Inferior parietal cortex (tissue), 1 donor: Measurements from ENCODE around the gene PODNL1.
"Not testable (repeated sequence)": the region's sequence is repeated elsewhere in the genome, so short reads cannot be mapped to it uniquely, and the experiment has no call there.

ENCODE experiments used
- DNase-seq: peaks from one replicate; pipeline ENCODE4 v3.0.0-alpha.2; 2016; ENCODE audit errors: extremely low spot score

PODNL1 gene

DNA sequence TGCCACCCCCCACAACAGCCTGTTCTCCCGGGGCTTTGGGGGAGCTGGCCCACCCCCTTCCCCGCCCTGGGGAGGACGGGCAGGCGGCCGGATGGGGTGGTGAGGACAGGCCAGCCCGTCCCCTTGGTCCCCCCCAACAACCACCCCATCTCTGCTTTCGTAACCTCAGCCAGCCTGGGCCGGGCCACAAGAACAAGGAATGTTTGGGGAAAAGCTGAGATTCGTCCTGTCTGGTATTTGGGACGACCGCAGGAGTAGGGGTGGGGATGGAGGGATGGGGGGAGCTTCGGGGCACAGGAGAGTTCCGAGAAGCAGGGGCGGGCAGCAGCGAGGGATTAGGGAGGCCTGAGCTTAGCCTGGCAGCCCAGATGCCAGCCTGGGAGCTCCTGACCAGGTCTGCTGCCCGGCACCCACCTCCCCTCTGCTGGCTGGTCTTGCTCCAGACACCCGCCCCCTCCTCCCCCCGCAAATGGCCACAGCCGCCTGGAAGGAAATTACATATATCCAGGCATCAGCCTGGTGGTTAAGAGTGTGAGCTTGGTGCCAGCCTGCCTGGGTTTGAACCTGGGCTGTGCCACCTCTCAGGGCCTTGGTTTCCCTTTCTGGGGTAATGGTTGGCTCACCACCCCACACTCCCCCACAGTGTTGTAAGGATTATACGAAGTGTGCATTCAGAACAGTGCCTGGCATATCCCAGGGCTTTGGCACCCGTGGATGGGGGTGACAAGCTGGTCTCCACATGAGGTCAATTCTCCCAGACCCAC, at the start of gene PODNL1:
Gene PODNL1 (minus strand): TSS at position 117 of the 764 bp plus-strand sequence. CDS start 236 bp downstream, outside the sequence.
- no peak for DNase-seq

- DNase-seq, result no peak
Measured at GRCh38 chr19:13987101-13987890, 49.1 kb upstream of the PODNL1 start.

GRCh38 chr19:13986348-13986904, 48.2 kb upstream of the PODNL1 start:
- peak; percentile 27 for DNase-seq

DNA sequence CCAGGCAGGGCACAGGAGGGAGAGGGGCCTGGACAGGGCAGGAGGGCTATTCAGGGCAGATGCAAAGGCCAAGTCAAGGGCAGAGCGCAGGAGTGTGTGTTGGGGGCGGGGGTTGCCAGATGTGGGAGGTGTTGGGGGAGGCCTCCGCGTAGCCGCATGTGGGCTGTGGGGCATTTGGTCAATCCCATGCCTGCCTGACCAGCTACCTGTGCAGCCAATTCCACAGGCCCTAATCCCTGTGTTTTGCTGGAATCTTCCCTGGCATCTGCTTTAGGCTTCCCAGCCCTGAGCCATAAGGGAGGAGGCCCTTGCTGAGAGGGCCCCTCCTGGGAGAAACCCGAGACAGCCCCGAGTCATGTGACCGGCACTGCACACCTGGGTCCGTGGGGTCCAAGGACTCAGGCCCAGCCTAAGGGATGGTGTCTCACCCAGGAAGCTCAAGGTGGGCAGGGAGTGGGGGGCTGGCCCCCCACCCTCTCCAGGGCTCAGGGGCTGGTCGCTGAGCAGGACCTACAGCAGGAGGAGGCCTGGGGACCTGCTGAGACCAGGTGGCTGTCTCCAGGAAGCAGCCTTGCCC, 47.6 kb upstream of the PODNL1 start:
- no peak for DNase-seq

- no peak for DNase-seq
Measured at GRCh38 chr19:13984875-13985741, 46.9 kb upstream of the PODNL1 start.

DNA sequence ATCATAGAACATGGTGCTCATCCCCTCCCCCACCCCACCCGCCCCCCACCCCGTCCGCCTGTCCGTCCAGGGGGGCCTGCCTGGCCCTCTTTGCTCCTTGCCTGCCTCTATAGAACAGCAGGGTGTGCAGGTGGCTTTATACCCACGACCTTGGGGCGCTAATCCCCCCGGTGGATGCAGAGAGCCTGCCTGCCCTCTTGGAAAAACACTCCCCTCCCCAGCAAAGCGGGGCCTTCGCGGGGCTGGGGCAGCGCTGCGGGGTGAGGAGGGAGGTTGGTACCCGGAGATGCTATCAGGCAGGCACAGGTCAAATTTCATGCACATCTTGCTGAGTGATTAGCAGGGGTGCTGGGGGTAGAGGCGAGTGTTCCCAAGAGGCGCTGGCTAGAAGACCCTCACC, 46.0 kb upstream of the PODNL1 start:
- no peak for DNase-seq

DNA sequence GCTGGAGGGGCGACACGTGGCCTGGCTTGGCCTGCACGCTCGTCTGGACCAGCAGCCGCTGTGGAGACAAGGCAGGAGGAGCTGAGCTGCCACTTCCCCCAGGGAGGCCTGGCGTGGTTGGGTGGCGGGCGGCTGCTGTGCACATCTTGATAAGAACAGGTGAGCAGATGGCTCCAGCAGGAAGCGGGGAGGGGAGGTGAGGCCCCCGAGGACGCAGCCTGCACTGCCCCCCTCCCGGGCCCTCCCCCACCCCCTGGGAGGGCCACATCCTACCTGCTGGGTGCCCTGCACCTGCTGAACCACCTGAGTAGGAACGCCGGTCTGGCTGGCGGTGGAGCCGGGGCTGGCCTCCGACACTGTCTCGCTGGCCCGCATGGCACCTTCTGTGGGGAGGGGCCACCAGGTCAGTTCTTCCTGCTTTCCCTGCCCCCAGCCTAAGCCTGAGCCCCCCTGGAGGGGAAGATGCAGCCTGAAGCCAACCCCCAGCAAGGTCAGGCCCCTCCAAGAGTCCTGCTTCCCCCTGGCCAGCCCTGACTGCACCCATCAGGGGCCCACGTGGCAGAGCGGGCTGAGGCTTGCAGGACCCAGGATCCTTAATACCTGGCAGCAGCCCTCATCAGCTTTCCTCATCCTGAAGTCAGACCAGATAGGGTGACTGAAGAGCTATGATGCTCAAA, 45.1 kb upstream of the PODNL1 start:
- no peak for DNase-seq

DNA sequence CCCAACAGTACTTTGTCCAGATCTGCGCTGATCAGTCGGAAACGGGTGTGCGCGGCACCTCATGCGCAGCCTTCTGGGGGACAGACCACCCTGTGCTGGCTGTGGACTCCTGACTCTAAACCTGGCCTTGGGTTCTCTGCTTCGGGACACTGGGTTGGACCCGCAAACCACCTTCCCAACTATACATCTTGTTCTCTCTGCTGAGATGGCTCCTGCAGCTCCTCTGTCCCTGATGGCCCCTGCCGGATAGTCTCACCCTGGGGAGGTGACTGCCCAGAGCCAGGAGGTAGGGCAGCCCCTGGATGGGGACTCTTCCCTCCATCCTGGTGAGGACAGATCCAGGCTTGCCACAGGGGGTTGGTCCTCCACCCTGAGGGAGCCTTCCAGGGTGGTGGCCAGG, 44.6 kb upstream of the PODNL1 start:
- no peak for DNase-seq

GRCh38 chr19:13981988-13982501, 43.8 kb upstream of the PODNL1 start:
- no peak for DNase-seq

DNA sequence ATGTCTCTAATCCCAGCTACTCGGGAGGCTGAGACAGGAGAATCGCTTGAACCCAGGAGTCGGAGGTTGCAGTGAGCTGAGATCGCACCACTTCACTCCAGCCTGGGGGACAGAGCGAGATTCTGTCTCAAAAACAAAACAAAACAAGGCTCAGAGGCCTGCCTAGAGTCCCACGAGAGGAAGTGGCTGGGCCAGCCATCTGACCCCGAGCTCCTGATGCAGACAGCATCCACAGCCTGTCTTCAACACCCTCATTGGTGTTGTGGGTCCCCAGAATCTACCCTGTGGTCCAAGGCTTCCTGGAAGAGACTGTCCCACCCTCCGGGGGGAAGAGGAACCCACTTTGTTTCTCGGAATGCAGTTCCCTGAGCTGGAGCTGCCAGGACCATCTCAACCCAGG, 43.2 kb upstream of the PODNL1 start:
- no peak for DNase-seq

DNA sequence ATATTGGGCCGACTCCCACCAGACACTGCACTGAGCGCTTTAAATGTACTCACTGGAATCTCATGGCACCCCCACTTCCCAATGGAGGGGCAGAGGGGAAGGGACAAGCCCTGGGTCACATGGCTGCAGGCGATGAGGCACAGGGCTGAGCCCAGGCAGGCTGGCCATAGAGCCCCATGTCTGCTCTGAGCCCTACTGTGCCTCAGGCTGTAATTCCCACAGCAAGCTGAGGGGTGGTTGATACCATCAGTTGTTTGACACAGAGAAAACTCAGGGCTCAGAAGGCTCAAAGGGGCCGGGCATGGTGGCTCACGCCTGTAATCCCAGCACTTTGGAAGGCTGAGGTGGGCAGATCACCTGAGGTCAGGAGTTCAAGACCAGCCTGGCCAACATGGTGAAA, 42.8 kb upstream of the PODNL1 start:
- no peak for DNase-seq

DNA sequence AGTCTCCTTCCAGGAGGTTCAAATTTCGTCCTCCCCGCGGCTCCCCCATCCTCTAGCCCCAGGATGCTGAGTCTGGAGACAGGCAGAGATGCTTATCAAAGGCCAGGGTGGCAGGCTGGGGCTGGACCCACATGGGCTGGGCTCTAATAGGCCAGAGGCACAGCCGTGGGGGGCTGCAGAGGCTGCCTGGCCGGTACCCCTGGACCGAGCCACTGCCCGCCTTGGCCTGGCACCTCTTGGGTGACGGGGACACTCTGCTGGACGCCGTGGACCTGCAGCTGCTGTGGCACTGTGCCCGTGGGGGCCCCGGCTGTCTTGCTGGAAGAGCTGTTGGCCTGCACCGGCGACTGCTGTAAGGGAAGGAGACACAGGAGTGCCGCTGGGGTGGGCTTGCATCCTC, 42.1 kb upstream of the PODNL1 start:
- no peak for DNase-seq

DNA sequence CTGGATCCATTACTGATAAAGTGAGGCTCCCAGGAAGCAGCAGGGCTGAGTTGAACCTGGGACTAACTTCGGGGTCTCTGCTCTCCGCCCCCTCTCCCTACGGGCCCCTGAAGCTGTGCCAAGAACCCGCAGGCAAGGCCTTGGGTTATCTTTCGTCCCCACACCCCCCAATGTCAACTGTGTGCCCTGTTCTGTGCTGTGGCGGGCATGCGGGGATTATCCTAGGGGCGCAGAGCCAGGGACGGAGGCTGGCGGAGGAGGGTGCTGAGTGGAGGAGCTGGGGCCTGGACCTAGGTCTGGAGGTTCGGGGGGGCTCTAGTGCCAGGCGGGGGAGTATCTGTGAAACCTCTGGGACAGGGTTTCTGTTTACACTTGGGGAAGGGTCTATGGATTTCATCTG, 41.5 kb upstream of the PODNL1 start:
- no peak for DNase-seq

- DNase-seq, result no peak
Measured at GRCh38 chr19:13979244-13979615, 41.0 kb upstream of the PODNL1 start.

DNA sequence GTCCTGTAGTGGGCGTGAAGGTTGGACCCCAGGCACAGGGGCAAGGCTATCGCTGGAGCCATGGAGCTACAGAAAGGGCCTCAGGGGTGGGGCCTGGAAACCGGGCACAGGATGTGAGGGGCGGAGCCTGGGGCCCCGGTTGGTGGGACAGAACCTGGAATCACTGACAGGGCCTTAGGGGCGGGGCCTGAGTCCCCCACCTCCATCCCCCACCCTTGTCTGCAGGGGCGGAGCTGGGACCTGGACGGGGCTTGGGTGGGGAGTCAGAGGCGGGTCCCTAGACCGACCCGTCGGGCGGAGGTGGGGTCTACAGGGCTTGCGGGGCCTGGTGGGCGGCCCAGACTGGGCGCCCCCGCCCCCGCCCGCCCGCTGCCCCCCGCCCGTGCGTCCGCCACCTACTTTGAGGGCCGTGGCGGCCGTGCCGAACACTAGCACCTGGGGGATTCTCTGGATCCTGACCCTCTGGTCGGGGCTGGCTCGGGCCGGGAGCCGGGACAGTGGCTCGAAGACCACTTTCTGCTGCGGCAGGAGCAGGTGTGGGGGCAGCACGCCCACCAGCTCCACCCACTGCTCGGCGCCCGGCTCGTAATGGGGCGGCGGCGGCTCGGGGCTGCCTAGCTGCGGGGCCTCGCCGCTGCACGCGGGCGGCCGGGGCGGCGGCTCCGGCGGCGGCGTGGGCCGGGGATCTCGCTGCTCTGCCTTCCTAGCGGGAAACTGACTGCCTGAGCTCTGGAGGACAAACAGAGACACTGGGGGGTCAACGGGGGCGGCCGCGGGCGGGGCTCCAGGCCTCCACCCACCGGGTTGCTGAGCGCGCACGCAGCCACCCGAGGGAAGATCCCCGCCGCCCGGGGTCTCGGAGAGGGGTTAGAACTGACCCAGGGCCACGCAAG, 40.4 kb upstream of the PODNL1 start:
- no peak for DNase-seq

GRCh38 chr19:13977803-13978202, 39.6 kb upstream of the PODNL1 start:
- no peak for DNase-seq

- no peak for DNase-seq
Measured at GRCh38 chr19:13976446-13976845, 38.2 kb upstream of the PODNL1 start.

DNA sequence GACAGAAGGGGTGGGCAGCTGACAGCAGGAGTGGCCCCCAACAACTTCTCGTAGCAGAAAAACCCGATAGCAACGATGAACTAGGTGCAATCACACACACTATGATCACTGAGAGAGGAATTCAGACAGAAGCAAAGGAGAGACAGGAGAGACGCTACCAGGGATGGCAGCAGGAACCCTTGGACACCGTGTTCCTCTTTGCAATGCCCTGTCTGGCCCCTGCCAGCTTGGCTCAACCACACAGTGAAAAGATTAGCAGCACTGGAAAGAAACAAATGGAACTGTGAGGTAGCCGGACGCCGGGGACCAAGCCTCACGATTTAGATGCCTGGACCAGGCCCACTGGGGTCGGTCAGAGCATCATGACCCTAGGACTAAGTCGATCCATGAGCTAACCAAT, 37.7 kb upstream of the PODNL1 start:
- DNase-seq, result no peak

DNA sequence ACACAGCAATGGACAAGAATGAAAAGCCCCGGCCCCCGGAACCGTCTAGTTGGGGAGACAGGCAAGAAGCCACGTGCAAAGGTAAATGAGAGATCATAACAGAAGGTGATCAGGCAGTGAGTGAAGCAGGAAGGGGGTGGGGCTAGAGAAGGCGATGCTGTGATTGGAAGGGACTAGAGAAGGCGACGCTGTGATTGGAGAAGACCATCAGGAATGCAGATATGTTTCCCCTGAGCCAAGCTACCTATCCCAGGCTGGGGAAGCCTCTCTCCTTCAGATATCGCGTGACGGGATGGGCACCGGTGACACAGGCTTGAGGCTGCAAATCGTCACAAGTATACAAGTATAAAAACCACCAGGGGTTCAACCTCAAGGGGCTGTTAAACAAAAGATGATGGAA, 35.9 kb upstream of the PODNL1 start:
- DNase-seq, result no peak

DNA sequence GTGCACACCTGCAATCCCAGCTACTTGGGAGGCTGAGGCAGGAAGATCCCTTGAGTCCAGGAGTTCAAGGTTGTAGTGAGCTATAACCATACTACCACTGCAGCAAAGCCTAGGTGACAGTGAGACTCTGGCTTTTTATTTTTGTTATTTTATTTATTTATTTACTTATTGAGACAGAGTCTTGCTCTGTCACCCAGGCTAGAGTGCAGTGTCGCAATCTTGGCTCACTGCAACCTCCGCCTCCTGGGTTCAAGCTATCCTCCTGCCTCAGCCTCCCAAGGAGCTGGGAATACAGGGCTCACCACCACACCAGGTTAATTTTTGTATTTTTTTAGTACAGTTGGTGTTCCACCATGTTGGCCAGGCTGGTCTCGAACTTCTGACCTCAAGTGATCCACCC, 35.3 kb upstream of the PODNL1 start:
- DNase-seq, result not testable (repeated sequence)
